NCI-H1105 (cell line): ENCODE results near the gene MED1.
"Not testable (repeated sequence)": the region's sequence is repeated elsewhere in the genome, so short reads cannot be mapped to it uniquely, and the experiment has no call there.

Experiments used
- DNase-seq: peaks from one replicate; lab custom pipeline; 2025; lab: John Stamatoyannopoulos, UW

Gene MED1

DNA sequence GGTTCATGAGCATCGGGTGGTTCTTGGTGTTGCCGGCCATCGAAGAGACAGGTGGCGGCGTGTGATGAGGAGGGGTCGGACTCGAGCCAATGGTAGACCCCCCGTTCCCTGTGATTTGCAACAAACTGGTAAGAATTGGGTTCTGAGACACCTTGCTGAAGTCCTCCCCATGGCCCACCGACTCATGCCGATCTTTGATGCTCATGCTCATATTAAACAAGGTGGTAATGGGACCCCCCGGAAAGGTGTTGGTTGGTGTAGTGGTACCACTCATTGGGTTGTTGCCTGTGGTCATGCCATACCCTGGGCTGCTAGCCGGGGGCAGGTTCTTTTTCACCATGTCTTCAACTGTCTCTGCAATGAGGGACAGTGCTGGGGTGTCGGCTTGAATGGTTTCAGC lies 40.8 kb downstream of the MED1 start:
- DNase-seq = no peak

- DNase-seq = no peak
Observed at GRCh38 chr17:39408360-39408759, 42.7 kb downstream of the MED1 start.

- no peak for DNase-seq
Observed at GRCh38 chr17:39406951-39407350, 44.1 kb downstream of the MED1 start.

DNA sequence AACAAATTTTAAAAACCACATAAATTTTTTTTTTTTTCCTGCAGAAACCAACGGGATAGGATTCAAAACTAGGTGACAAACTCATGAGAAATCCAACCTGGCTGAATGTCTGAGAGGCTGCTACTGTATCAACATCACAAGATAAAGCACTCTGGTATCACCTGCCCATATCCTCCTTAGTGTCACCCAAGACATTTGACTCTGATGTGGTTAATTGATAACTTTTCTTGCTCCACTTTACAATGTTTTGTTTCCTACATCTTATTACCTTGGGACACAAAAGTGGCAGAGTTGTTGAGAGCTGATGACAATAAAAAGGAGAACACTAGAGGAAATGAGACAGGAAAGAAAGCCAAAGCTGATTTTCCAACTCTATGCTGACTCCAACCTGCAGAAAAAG lies 45.6 kb downstream of the MED1 start:
- no peak for DNase-seq

DNA sequence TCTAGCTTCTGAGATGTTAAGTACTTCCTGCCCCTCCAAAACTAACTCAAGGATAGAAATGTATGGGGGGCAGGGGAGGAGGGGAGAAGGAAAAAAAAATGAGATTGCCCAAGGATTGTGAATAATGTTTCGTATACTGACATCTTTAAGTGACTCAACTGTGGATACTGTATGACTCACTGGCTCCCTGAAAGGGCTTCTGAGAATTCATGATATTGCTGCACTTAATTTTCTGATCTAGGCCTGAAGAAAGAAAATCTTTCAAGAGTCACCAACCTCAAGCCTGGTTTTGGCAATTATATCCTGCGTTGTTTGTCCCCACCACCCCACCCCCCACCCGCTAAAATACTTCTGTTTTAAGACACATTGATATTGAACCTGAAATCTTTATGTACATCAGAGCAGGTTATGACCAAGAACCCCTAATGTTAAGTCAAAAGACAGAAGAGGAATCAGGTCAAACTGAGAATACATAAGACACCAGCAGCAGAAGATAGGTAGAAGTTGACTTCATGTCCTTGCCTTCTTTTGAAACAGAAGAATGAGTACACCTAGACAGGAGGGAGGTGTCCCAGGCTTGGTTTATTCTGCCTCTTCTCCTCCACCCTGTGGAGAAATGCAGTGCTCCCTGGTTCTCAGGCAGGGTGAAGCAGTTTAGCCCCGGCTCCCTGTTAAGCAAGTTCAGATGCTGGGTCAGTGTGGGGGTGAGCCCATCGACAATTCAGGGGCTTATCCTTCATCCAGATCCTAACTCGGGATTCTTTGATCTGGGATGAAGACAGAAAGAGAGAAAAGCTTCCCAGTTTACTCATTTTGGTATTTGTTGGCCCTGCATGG lies 46.3 kb downstream of the MED1 start:
- no peak for DNase-seq

GRCh38 chr17:39402890-39403605 lies 48.0 kb downstream of the MED1 start:
- no peak for DNase-seq

DNA sequence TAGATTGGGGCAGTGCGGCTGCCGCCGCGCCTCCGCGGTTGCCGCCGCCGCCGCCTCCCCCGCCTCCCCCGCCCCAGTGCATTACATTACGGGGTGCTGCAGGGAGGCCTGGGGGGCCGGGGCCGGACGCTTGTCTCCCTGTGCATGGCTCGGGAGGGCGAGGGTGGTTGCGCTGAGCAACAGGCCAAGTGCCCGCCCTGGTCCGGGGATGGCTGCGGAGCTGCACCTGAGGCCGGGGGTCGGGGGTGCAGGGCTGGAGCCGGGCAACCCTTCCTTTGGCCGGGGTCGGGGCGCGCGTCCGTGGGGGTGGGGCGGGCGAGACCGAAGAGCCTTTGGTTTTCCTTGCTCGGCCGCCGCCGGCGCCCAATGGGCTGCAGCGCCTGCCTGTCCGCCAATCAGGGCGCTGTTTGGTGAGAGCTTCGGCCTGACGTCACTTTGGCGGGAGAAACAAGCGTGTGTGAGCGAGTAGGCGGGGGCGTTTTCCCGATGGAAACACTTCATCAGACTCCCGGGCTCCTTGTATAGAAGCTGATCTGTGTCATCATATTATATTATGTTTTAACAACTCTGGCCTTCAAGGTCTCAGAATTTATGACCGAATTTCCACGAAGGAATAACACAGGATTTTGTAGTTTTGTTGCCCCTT lies 48.7 kb downstream of the MED1 start:
- DNase-seq = peak; percentile 93

GRCh38 chr17:39401412-39402243 lies 49.4 kb downstream of the MED1 start, which contains the start of gene FBXL20:
FBXL20 (minus strand) TSS chr17:39401626; CDS start chr17:39401402, 224 bp downstream.
- peak; percentile 77 for DNase-seq

- no peak for DNase-seq
Observed at GRCh38 chr17:39400547-39401411, 50.3 kb downstream of the MED1 start.

DNA sequence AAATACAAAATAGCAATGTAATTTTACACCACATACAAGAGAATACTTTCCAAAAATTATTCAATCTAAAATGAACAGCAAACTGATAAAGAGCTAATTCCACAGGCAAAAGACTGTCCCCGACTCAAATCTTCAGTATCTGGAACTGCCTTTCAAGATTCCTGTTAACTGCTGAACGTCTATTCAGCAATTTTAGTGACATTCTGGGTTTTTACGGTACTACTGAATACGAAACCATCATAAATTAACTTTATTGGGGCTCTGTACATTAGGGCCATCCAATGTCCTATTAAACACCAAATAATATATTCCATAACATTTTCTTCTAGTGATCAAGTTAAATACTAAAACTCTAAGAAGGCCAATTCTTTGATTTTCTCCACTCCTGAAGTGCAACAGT lies 51.3 kb downstream of the MED1 start:
- no peak for DNase-seq

GRCh38 chr17:39393736-39394135 lies 57.3 kb downstream of the MED1 start:
- DNase-seq = no peak

GRCh38 chr17:39391448-39391847 lies 59.6 kb downstream of the MED1 start:
- DNase-seq = no peak

GRCh38 chr17:39385040-39385439 lies 66.0 kb downstream of the MED1 start:
- no peak for DNase-seq

- DNase-seq = no peak
Observed at GRCh38 chr17:39380144-39380543, 70.9 kb downstream of the MED1 start.

DNA sequence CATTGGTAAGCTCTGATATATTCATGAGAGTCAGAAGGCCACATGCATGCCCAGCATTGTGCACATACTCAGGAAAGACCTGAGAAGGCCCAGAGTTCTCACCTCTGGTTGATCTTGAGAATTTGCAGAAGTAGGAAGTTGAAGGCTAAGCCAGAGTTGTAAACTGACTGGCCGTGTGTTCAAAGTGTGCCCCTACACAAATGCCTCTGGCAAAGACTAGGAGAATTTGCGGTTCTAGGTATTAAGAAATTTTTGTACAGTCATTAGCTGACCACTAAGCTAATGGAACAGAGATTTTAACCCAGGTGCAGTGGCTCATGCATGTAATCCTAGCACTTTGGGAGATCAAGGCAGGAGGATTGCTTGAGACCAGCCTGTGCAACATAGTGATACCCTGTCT lies 74.6 kb downstream of the MED1 start:
- DNase-seq = no peak

GRCh38 chr17:39367805-39368204 lies 83.3 kb downstream of the MED1 start:
- not testable (repeated sequence) for DNase-seq

DNA sequence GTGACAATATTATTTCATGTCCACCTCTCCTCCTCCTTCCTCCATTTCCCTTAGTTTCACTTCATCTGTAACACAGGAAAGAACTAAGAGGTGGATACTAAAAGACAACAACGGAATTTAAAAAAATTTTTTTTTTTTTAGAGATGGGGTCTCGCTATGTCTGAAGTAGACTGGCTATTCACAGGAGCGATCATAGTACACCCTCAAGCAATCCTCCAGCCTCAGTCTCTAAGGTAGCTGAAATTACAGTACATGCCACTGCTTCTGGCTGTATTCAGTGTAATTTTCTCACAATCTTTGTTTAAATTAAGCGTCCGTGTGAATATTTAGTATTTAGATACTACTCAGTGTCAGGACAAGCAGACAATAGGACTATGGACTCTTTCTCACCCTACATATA lies 85.2 kb downstream of the MED1 start:
- no peak for DNase-seq

GRCh38 chr17:39365242-39365641 lies 85.8 kb downstream of the MED1 start:
- DNase-seq = no peak

- no peak for DNase-seq
Observed at GRCh38 chr17:39364236-39365025, 86.6 kb downstream of the MED1 start.

GRCh38 chr17:39361064-39361463 lies 90.0 kb downstream of the MED1 start:
- DNase-seq = no peak
